ENCODE results near the gene TMEM179.

- TF ChIP-seq CTCF (IDR thresholded peaks at IDR 0.05; ENCODE audit: poor library complexity) (peak; percentile 99), EZH2 (IDR thresholded peaks at IDR 0.05; ENCODE audit: borderline replicate concordance) (no peak)
Measured at GRCh38 chr14:104650057-104650980, 45.7 kb upstream of the TMEM179 start.
